SIG-M5 (cell line): ENCODE measurements around the gene SPATA2L.
"Not testable (repeated sequence)": the region's sequence is repeated elsewhere in the genome, so short reads cannot be mapped to it uniquely, and the experiment has no call there.

Experiments used
- DNase-seq: peaks from one replicate; lab custom pipeline; 2025; lab: John Stamatoyannopoulos, UW

SPATA2L gene

DNA sequence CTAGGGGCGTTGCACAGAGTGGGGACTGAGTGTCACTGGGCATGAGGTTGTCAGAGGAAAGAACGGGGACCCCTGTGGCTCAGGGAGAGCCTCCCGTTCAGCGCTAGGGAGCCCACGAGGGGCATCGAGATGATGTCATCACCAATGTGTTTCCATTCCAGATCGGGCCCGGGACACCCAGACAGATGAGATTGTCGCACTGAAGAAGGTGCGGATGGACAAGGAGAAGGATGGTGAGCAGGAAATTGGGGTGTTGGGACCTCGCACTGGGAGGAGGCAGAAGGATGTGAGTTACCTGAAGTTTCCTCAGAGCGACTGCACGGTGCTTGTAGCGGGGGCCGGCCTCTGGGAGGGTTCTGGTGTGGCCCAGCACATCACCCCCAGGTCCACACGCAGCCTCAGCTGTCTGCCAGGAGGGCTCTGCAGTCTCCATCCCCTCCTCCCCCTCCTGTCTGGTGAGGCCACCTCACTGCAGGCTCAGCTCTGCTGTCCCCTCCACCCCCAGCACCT is 11.1 kb downstream of the SPATA2L start:
- no peak for DNase-seq

DNA sequence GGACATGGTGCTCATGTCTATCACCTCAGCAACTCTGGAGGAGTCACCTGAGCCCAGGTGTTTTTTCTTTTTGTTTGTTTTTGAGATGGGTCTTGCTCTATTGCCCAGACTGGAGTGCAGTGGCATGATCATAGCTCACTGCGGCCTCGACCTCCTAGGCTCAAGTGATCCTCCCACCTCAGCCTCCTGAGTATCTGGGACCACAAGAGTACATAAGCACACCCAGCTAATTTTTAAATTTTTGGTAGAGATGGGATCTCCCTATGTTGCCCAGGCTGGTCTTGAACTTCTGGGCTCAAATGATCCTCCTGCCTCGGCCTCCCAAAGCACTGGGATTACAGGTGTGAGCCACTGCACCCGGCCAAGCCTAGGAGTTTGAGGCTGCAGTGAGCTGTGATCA is 11.9 kb downstream of the SPATA2L start:
- not testable (repeated sequence) for DNase-seq

GRCh38 chr16:89689142-89689541 is 12.4 kb downstream of the SPATA2L start:
- no peak for DNase-seq

DNA sequence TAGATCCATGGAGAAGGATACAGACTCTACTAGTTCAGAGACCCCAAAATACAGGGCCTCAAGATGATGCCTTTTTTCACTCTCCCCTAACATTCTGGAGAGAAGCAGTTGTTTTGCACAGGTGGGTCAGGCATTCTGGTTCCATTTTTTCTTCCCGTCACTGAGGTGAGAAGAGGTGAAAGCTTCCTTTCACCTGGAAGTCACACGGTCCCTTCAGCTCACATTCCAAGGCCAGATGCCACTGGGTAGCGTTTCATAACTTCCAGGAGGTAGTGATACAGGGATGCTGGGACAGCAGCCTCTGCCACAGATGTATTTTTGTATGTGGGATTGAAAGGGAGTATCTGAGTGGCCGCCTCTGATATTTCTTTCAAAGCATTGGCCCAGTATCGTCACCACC is 13.1 kb downstream of the SPATA2L start:
- DNase-seq = no peak

DNA sequence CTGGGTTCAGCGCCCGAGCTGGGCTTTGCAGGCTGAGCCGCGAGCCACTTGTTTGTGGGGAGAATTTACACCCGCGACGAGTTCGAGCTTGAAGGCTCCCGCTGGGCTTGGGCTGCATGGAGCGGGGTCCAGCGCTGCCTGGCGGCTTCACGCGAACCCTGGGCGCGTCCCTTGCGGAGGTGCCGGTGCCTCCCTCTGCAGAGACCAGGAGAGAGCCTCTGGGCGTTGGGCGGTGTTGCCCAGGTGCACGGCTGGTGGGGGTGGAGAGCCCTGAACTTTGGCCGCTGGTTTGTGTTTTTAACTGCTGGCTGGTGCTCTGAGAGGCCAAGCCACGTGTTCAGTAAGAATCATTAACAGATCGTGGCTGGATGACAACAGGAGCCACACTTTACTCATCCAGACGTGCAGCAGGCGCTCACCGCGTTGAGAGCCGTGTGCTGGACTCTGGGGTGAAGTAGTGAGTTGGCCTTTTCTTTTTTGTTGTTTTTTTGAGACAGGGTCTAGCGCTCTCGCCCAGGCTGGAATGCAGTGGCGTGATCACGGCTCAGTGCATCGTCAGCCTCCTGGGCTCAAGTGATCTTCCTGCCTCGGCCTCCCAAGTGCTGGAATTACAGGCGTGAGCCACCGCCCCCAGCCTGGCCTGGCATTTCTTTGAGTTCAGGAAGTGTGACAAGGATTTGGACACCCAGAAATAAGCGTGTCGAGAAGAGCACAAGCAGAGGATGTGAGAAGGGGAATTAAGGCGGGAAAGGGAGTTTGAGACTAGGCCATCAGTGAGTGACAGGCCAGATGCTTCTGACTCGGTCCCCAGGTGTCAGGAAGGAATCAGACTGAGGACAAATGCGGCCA is 14.2 kb downstream of the SPATA2L start:
- no peak for DNase-seq

- DNase-seq = no peak
Observed at GRCh38 chr16:89686520-89687091, 14.9 kb downstream of the SPATA2L start, which contains the start of gene CDK10. Gene CDK10, plus strand, starts transcription at chr16:89686689. Its CDS starts 22 bp downstream, at chr16:89686711.

GRCh38 chr16:89685916-89686315 is 15.6 kb downstream of the SPATA2L start:
- DNase-seq = no peak

DNA sequence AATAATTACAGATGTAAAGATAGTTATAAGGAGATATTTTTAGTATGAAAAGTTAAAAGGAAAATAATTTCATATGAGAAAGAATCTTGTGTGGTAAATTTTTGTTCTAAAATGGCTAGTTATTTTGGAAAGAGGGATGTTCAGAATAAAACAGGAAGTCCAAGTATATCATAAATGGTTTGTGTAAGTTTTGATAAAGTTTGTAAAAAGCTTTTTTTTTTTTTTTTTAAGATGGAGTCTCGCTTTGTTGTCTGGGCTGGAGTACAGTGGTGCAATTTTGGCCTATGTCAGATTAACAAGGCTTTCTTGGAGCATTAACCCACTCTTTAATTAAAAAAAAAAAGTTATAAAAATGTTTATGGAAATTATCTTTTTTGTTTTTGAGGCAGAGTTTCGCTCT is 23.2 kb downstream of the SPATA2L start:
- no peak for DNase-seq

- no peak for DNase-seq
Observed at GRCh38 chr16:89672177-89672941, 29.1 kb downstream of the SPATA2L start.

GRCh38 chr16:89671565-89671964 is 29.9 kb downstream of the SPATA2L start:
- DNase-seq = not testable (repeated sequence)

GRCh38 chr16:89670496-89671431 is 30.7 kb downstream of the SPATA2L start:
- DNase-seq = no peak

- no peak for DNase-seq
Observed at GRCh38 chr16:89669755-89670154, 31.8 kb downstream of the SPATA2L start.

GRCh38 chr16:89668790-89669158 is 32.7 kb downstream of the SPATA2L start:
- DNase-seq = no peak

- DNase-seq = no peak
Observed at GRCh38 chr16:89667633-89668032, 33.9 kb downstream of the SPATA2L start.

DNA sequence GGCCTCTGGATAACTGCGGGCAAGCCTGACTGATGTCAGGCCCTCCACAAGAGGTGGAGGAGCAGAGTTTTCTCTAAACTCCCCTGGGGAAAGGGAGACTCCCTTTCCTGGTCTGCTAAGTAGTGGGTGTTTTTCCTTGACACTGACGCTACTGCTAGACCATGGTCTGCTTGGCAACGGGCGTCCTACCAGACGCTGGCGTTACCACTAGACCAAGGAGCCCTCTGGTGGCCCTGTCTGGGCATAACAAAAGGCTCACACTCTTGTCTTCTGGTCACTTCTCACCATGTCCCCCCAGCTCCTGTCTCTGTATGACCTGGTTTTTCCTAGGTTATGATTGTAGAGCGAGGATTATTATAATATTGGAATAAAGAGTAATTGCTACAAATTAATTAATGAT is 34.5 kb downstream of the SPATA2L start:
- not testable (repeated sequence) for DNase-seq

- DNase-seq = not testable (repeated sequence)
Observed at GRCh38 chr16:89664238-89664637, 37.3 kb downstream of the SPATA2L start.

DNA sequence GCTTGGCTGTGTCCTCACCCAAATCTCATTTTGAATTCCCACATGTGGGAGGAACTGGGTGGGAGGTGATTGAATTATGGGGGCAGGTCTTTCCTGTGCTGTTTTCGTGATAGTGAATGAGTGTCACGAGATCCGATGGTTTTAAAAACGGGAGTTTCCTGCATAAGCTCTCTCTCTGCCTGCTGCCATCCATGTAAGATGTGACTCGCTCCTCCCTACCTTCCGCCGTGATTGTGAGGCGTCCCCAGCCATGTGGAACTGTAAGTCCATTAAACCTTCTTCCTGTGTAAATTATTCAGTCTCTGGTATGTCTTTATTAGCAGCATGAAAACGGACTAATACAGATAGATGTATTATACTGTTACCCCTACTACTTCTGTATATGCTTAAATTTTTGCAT is 40.3 kb downstream of the SPATA2L start:
- DNase-seq = no peak

DNA sequence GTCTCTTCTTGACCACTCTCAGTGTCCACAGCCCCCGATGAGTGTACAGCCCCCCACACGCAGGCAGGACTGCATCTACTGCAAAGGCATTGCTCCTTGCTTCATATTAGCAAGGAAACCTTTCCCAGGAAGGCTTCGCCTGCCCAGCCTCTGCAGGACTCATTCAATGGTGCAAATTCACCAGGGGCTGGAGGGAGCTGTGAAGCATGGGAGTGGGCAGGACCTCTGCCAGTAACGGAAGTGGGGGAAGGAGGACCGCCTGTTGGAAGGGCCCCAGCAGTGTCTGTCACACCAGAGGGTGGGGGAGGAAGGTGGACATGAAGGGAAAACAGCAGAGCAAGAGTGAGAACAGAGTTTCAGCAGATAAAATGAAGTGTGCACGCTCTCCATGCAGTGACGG is 41.4 kb downstream of the SPATA2L start:
- no peak for DNase-seq

DNA sequence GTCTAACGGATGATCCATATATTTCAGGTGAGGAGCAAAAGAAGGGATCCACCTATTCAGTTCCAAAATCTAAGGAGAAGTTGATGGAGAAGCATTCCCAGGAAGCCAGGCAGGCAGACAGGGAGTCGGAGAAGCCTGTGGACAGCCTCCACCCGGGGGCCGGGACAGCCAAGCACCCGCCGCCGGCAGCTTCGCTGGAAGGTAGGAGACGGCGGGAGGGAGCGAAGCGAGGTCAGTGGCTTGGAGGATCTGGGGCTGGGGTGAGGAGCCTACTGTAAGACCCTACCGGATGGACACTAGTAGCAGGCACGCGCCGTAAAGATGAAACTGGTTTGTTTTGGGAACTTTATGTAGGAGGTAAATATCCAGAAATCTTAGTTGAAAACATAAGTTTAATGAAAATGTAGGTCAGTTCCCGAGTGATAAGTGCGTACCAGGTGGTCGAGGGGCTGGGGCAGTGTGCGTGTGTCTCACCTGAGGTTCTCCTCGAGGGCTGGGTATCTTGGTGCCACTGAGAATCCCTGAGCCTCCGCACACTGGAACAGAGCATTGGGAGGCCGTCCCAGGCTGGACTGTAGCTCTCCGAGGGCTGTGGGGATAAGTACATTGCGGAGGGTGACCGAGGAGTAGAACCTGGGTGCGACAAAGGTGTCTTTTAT is 43.2 kb downstream of the SPATA2L start:
- DNase-seq = no peak

- no peak for DNase-seq
Observed at GRCh38 chr16:89657442-89658220, 43.9 kb downstream of the SPATA2L start, which contains the start of the genes CHMP1A and SPATA33. Gene CHMP1A, minus strand, starts transcription at chr16:89657708. Its CDS starts 120 bp downstream, at chr16:89657588. Gene SPATA33, plus strand, starts transcription at chr16:89657836. Its CDS starts 76 bp downstream, at chr16:89657912.
